SU-DHL-6 (cell line): ENCODE data around the gene ITGB4.

Source experiments
- H2AFZ ChIP-seq: fragments of 200-600 bp; sonication (generic); 2 replicates; pipeline ENCODE4 v1.6.1; 2014; ENCODE audit warnings: low read depth, mild to moderate bottlenecking, moderate library complexity, mixed read lengths, antibody characterized with exemption, low read length; ENCODE audit not compliant: severe bottlenecking
- H3F3A ChIP-seq: fragments of 200-600 bp; shearing (Covaris generic); 2 replicates; pipeline ENCODE4 v1.6.0; 2016; ENCODE audit warnings: antibody characterized with exemption, mild to moderate bottlenecking; ENCODE audit not compliant: insufficient read depth
- H3K27ac ChIP-seq: fragments of 200-600 bp; sonication (generic); 2 replicates; pipeline ENCODE4 v1.5.1; 2016; ENCODE audit warnings: low read depth, mild to moderate bottlenecking, low read length, moderate library complexity, mixed read lengths
- H3K27me3 ChIP-seq: fragments of 200-600 bp; sonication (generic), shearing (Covaris generic); 2 replicates; pipeline ENCODE4 v1.6.0; 2014; ENCODE audit warnings: mild to moderate bottlenecking, low read length
- H3K36me3 ChIP-seq: fragments of 200-600 bp; sonication (generic); 2 replicates; pipeline ENCODE4 v1.6.1; 2014; ENCODE audit warnings: mild to moderate bottlenecking, low read length, mixed read lengths
- H3K4me2 ChIP-seq: fragments of 300-600, 200-600 bp; shearing (Covaris generic), sonication (generic); 2 replicates; pipeline ENCODE4 v1.6.0; 2014; ENCODE audit warnings: low read length, low read depth, mild to moderate bottlenecking; ENCODE audit not compliant: poor library complexity, severe bottlenecking
- H3K4me3 ChIP-seq: fragments of 200-600 bp; sonication (generic); 2 replicates; pipeline ENCODE4 v1.5.1; 2014; ENCODE audit warnings: antibody characterized with exemption, low read length, mild to moderate bottlenecking, mixed read lengths; ENCODE audit not compliant: insufficient read depth, poor library complexity, severe bottlenecking
- H3K79me2 ChIP-seq: fragments of 200-600 bp; sonication (generic); 2 replicates; pipeline ENCODE4 v1.6.1; 2014; ENCODE audit warnings: mild to moderate bottlenecking, low read length, moderate library complexity; ENCODE audit not compliant: insufficient read depth
- H3K9ac ChIP-seq: fragments of 200-600 bp; sonication (generic); 2 replicates; pipeline ENCODE4 v1.7.0; 2014; ENCODE audit warnings: mild to moderate bottlenecking, low read length
- H3K9me2 ChIP-seq: fragments of 200-600 bp; sonication (generic); replicated peaks from 2 replicates; pipeline ENCODE4 v1.6.1; 2014; ENCODE audit warnings: low read length; ENCODE audit not compliant: insufficient read depth
- H3K9me3 ChIP-seq: fragments of 200-600 bp; sonication (generic); 2 replicates; pipeline ENCODE4 v1.6.1; 2014; ENCODE audit warnings: low read length, mixed read lengths; ENCODE audit not compliant: insufficient read depth
- H4K20me1 ChIP-seq: fragments of 200-600 bp; sonication (generic); 2 replicates; pipeline ENCODE4 v1.6.1; 2014; ENCODE audit warnings: low read depth, mild to moderate bottlenecking, antibody characterized with exemption, low read length, moderate library complexity, mixed read lengths
- EZH2phosphoT487 ChIP-seq: fragments of 200-600 bp; sonication (generic), shearing (Covaris generic); conservative IDR thresholded peaks from 2 replicates; pipeline ENCODE4 v1.6.1; 2018; ENCODE audit warnings: mild to moderate bottlenecking, antibody characterized with exemption, low read length, moderate library complexity, mixed read lengths
- TF ChIP-seq, protein P1 (sequence below): fragments of 200-600 bp; sonication (generic); IDR thresholded peaks from one replicate; pipeline ENCODE4 v1.5.1; 2017; ENCODE audit warnings: antibody characterized with exemption, mild to moderate bottlenecking, low read length, moderate library complexity; ENCODE audit not compliant: insufficient read depth, poor library complexity, severe bottlenecking

ITGB4 gene

DNA sequence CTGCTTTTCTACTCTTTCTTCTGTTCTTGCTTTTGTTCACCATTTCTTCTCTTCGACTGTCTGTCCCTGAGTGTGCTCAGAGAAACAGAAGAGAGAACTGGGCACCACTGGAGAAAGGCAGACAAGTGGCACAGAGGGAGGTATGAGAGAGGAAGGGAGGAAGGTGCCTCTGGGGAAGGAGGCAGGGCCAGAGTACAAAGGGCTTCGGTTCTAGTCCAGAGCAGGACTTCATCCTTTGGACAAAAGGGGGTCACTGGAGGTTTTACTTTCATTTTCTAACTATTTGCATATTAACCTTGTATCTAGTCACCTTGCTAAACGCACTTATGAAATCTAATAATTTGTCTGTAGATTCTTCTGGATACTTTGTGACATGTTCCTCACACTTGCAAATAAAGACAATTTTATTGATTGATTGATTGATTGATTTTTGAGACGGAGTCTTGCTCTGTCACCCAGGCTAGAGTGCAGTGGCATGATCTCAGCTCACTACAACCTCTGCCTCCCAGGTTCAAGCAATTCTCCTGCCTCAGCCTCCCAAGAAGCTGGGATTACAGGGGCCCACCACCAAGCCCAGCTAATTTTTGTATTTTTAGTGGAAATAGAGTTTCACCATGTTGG is 13.5 kb downstream of the ITGB4 start:
- H3K27me3 ChIP-seq = no peaks in the 10 kb centered on the region
- no peaks in the 10 kb centered on the region for H3K9me3 ChIP-seq
- no peaks in the 10 kb centered on the region for H3K9me2 ChIP-seq
- no peaks in the 10 kb centered on the region for H3K79me2 ChIP-seq
- H3K4me3 ChIP-seq = no peak overlapping the region
- peak overlapping the region; percentile 38 for H3K4me2 ChIP-seq
- H3K9ac ChIP-seq = no peak overlapping the region
- no peaks in the 10 kb centered on the region for H4K20me1 ChIP-seq
- no peak overlapping the region for H3K27ac ChIP-seq
- TF ChIP-seq EZH2phosphoT487 = no peak
- TF ChIP-seq, protein P1, sequence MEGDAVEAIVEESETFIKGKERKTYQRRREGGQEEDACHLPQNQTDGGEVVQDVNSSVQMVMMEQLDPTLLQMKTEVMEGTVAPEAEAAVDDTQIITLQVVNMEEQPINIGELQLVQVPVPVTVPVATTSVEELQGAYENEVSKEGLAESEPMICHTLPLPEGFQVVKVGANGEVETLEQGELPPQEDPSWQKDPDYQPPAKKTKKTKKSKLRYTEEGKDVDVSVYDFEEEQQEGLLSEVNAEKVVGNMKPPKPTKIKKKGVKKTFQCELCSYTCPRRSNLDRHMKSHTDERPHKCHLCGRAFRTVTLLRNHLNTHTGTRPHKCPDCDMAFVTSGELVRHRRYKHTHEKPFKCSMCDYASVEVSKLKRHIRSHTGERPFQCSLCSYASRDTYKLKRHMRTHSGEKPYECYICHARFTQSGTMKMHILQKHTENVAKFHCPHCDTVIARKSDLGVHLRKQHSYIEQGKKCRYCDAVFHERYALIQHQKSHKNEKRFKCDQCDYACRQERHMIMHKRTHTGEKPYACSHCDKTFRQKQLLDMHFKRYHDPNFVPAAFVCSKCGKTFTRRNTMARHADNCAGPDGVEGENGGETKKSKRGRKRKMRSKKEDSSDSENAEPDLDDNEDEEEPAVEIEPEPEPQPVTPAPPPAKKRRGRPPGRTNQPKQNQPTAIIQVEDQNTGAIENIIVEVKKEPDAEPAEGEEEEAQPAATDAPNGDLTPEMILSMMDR = no peak
- no peak overlapping the region for H2AFZ ChIP-seq
- no peaks in the 10 kb centered on the region for H3K36me3 ChIP-seq
- H3F3A ChIP-seq = no peaks in the 10 kb centered on the region

DNA sequence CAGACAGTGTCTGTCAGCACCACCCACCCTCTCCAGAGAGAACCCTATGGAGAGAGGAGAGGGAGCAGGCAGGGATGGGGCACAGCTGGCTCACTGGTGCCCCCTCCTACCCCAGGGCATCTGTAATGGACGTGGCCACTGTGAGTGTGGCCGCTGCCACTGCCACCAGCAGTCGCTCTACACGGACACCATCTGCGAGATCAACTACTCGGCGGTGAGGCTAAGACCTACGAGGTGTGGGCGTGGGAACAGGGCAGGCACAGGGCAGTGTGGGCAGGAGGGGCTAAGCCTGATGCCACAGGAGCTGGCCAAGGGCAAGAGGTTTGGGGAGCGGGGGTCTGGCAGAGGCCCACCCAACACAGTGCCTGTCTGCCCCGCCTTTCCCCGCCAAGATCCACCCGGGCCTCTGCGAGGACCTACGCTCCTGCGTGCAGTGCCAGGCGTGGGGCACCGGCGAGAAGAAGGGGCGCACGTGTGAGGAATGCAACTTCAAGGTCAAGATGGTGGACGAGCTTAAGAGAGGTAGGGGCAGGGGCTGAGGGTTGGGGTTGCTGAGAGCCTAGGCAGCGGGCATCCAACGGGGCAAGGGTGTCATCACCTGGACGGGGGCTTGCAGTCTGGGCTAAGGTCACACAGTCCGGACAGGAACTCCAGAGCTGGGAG is 15.0 kb downstream of the ITGB4 start:
- no peak overlapping the region for H2AFZ ChIP-seq
- H3K4me3 ChIP-seq = no peak overlapping the region
- H3K9ac ChIP-seq = no peak overlapping the region
- H3K4me2 ChIP-seq = no peak overlapping the region
- H3K27ac ChIP-seq = no peak overlapping the region
- no peaks in the 10 kb centered on the region for H3K9me3 ChIP-seq
- no peaks in the 10 kb centered on the region for H4K20me1 ChIP-seq
- no peaks in the 10 kb centered on the region for H3K9me2 ChIP-seq
- H3K79me2 ChIP-seq = no peaks in the 10 kb centered on the region
- no peaks in the 10 kb centered on the region for H3F3A ChIP-seq
- no peaks in the 10 kb centered on the region for H3K27me3 ChIP-seq
- TF ChIP-seq, protein P1 = no peak
- TF ChIP-seq EZH2phosphoT487 = no peak
- no peaks in the 10 kb centered on the region for H3K36me3 ChIP-seq

DNA sequence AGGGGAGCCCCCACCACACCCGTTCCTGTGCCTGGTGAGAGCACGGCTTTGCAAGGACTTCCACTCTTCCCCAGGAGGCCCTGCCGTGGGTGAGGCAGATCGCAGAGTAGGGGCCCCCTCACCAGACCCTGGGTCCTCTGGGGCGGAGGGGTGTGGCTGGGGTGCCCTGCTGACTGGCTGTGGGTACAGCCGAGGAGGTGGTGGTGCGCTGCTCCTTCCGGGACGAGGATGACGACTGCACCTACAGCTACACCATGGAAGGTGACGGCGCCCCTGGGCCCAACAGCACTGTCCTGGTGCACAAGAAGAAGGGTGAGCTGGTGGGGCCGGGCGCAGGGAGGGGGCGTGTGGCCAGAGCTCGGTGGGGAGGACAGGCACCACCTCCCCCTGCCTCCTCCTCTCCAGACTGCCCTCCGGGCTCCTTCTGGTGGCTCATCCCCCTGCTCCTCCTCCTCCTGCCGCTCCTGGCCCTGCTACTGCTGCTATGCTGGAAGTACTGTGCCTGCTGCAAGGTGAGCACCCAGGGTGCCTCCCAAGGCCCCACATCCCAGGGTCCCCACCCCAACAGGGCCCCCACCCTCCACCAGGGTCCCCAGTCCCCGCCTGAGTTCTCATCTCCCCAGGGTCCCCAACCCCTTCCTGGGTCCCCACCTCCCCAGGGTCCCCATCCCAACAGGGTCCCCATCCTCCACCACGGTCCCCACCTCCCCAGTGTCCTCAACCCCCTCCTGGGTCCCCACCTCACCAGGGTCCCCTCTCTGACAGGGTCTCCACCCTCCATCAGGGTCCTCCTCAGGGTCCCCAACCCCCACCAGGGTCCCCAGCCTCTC is 16.1 kb downstream of the ITGB4 start:
- H3K36me3 ChIP-seq = no peaks in the 10 kb centered on the region
- no peak overlapping the region for H3K4me3 ChIP-seq
- H3K4me2 ChIP-seq = no peak overlapping the region
- H3K9ac ChIP-seq = no peak overlapping the region
- H4K20me1 ChIP-seq = no peaks in the 10 kb centered on the region
- no peaks in the 10 kb centered on the region for H3F3A ChIP-seq
- H3K27me3 ChIP-seq = no peaks in the 10 kb centered on the region
- H3K79me2 ChIP-seq = no peaks in the 10 kb centered on the region
- no peak overlapping the region for H2AFZ ChIP-seq
- TF ChIP-seq EZH2phosphoT487 = no peak
- TF ChIP-seq, protein P1 = no peak
- no peaks in the 10 kb centered on the region for H3K9me2 ChIP-seq
- no peak overlapping the region for H3K27ac ChIP-seq
- no peaks in the 10 kb centered on the region for H3K9me3 ChIP-seq
